A549 (cell line): ENCODE results near the gene EGFL8.

Experiments
- BCL3 ChIP-seq: fragments of >200 bp; sonication (Bioruptor Twin); formaldehyde crosslinking; IDR thresholded peaks from 3 replicates; pipeline ENCODE4 v1.6.1; 2016
- CEBPB ChIP-seq, 2 experiments: fragments of >200 bp in 1 of 2; sonication (Bioruptor Twin) in 1 of 2; formaldehyde crosslinking in 1 of 2; IDR thresholded peaks; 2 replicates each; pipeline ENCODE4 v1.6.1; 2012 to 2016
- CTCF ChIP-seq: fragments of >200 bp; sonication (Bioruptor Twin); formaldehyde crosslinking; IDR thresholded peaks from 3 replicates; pipeline ENCODE4 v1.5.1; 2016
- EP300 ChIP-seq, 2 experiments: fragments of >200 bp; sonication (Bioruptor Twin); formaldehyde crosslinking; IDR thresholded peaks; 2 replicates in 1 of 2; 3 replicates in 1 of 2; pipeline ENCODE4 v1.6.1; 2016 to 2017
- MYC ChIP-seq: IDR thresholded peaks from 2 replicates; pipeline ENCODE4 v1.6.1; 2012; ENCODE audit warnings: mild to moderate bottlenecking, inconsistent platforms, low read length, improper control_type of control experiment, borderline replicate concordance

DNA sequence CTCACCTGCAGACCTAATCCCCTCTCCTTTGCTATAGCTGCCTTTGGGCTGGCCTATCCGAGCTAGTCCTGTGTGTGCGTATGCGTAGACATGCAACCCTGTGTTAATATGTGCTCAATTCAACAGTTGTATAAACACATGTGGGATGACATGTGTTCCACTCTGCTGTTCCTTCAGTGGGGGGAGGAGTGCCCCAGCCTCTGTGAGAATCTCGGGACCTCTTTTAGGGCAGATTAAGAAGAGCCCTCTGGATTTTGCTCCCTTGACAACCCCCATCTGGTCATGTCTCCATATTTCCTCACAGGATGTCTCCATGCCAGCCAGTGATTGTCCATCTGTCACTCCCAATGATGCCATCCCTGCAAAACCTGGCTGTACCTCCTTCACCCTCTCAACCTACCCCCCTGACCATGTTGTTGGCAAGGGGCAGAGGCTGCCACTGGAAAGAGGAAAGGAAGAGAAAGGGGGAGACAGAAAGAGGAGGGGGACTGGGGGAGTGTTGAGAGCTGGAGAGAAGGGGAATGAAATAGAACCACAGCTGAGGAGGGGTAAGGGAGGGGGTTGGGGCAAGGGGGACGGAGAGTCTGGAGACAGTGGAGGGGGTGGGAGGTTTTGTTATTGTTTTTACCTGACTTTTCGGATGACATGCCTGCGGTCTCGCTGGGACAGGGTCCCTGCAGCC, 13.1 kb upstream of the EGFL8 start:
- TF ChIP-seq CTCF = no peak
- no peak for TF ChIP-seq EP300 (IDR thresholded peaks at IDR 0.05)
- TF ChIP-seq CEBPB (IDR thresholded peaks at IDR 0.05) = no peak
- no peak for TF ChIP-seq MYC
- no peak for TF ChIP-seq BCL3
